Stimulated activated CD4-positive, alpha-beta T cell treated with anti-CD3 and anti-CD28 coated beads, Interleukin-1b, Interleukin-23, amount 100 ng/mL, for 48 hours (primary cell): Measurements from ENCODE around the gene RTKN.

Source experiments
- DNase-seq: peaks from one replicate; pipeline ENCODE4 v3.0.0-alpha.2; 2020

The RTKN gene

DNA sequence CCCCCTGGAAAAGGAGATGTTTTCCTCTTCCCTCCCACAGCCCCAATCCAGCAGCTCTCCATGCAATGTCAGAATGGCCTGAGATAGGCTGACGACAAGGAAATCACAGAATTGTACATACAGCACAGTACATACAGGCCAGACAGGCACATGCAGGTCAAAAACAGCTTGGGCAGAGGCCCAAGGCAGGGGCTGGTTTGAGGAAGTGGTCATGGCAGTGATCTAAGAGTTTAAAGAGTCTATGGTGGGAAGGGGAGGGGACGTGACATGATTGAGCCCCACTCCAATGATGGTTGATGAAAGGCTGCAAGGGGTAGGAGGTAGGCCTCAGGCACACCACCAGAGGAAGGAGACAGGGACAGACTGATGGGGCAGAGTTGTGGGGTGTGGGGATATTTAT lies 65.9 kb downstream of the RTKN start:
- no peak for DNase-seq
